GM12878 (cell line): ENCODE data around the gene CLCNKA. TPM values are rescaled to one million over a fixed set of nuclear protein-coding genes. Genes with fewer than 3 reads are reported as not detected.

ENCODE experiments used
- ATAC-seq: fragments of 200-7000 bp; cut with Tn5 transposase; 3 replicates; pipeline ENCODE4 v1.9.1; 2020; ENCODE audit warnings: mild to moderate bottlenecking, moderate library complexity
- BruUV-seq: library from RNA; stranded (reverse); fragments of 400-500 nt; replicated peaks from 2 replicates; lab custom pipeline; 2021; lab: Mats Ljungman, UMichigan
- CTCF ChIA-PET: fragments of 300-600 bp; sonication (Branson Sonifier 250); formaldehyde crosslinking; extraction: SDS; loops from one replicate; lab custom pipeline; 2021; ENCODE audit warnings: inconsistent platforms; lab: Yijun Ruan, JAX
- POLR2A ChIA-PET: fragments of 350-600 bp; formaldehyde crosslinking; extraction: SDS; loops from one replicate; lab custom pipeline; 2021; ENCODE audit warnings: inconsistent platforms; lab: Charles Lee
- RAD21 ChIA-PET: fragments of 300-600 bp; sonication (Branson Sonifier 250); formaldehyde crosslinking; loops from one replicate; lab custom pipeline; 2023; ENCODE audit warnings: antibody characterized with exemption; ENCODE audit not compliant: unreplicated experiment; lab: Charles Lee
- SMC1A ChIA-PET: fragments of 300-600 bp; sonication (Branson Sonifier 250); formaldehyde crosslinking; loops from one replicate; lab custom pipeline; 2023; ENCODE audit not compliant: unreplicated experiment, uncharacterized antibody; lab: Charles Lee
- DNase-seq: peaks from one replicate; pipeline ENCODE4 v3.0.0-alpha.2; 2011; ENCODE audit warnings: low read depth, low spot score
- FAIRE-seq: peaks from 3 replicates; lab custom pipeline; 2011; peaks lifted over from hg19 to GRCh38; lab: Jason Lieb, UNC
- H2AFZ ChIP-seq: 2 replicates; pipeline ENCODE4 v1.6.0; 2011; ENCODE audit warnings: low read depth, low read length, control low read depth; ENCODE audit not compliant: control insufficient read depth
- H3K27ac ChIP-seq: 2 replicates; pipeline ENCODE4 v1.5.1; 2011; ENCODE audit warnings: control low read depth; ENCODE audit not compliant: control insufficient read depth, insufficient read depth
- H3K27me3 ChIP-seq, 2 experiments: replicated peaks in 1 of 2; 2 replicates each; pipeline versions ENCODE4 v1.6.0 to v1.6.1; 2011; ENCODE audit warnings: low read length in 1 of 2; ENCODE audit not compliant: control insufficient read depth in 2 of 2, insufficient read depth in 2 of 2
- H3K36me3 ChIP-seq, 2 experiments: 2 replicates each; pipeline ENCODE4 v1.5.1; 2011; ENCODE audit warnings: low read length in 1 of 2; ENCODE audit not compliant: control insufficient read depth in 2 of 2, insufficient read depth in 2 of 2
- H3K4me1 ChIP-seq: 2 replicates; pipeline ENCODE4 v1.6.1; 2011; ENCODE audit warnings: mild to moderate bottlenecking, low read length, moderate library complexity, mixed read lengths; ENCODE audit not compliant: control insufficient read depth, insufficient read depth
- H3K4me2 ChIP-seq: 2 replicates; pipeline ENCODE4 v1.6.0; 2011; ENCODE audit warnings: control low read depth; ENCODE audit not compliant: control insufficient read depth, insufficient read depth
- H3K4me3 ChIP-seq: fragments of 200-600 bp; sonication (generic); 2 replicates; pipeline ENCODE4 v1.5.1; 2016
- H3K79me2 ChIP-seq: 2 replicates; pipeline ENCODE4 v1.6.0; 2011; ENCODE audit warnings: low read length; ENCODE audit not compliant: control insufficient read depth, insufficient read depth
- H3K9ac ChIP-seq: 2 replicates; pipeline ENCODE4 v1.8.0; 2011; ENCODE audit warnings: low read length, control low read depth, mixed read lengths; ENCODE audit not compliant: control insufficient read depth, insufficient read depth
- H3K9me3 ChIP-seq: replicated peaks from 3 replicates; pipeline ENCODE4 v1.5.1; 2011; ENCODE audit warnings: mild to moderate bottlenecking, low read length; ENCODE audit not compliant: control insufficient read depth, insufficient read depth
- H4K20me1 ChIP-seq: 2 replicates; pipeline ENCODE4 v1.6.0; 2011; ENCODE audit not compliant: control insufficient read depth, insufficient read depth
- ATF7 ChIP-seq: fragments of 450-650 bp; IDR thresholded peaks from 2 replicates; pipeline ENCODE4 v1.6.1; 2016; ENCODE audit warnings: low read depth, mild to moderate bottlenecking
- BHLHE40 ChIP-seq, 2 experiments: fragments of 450-650 bp in 1 of 2; IDR thresholded peaks; 2 replicates each; pipeline ENCODE4 v1.6.1; 2011 to 2017; ENCODE audit warnings: low read depth in 2 of 2, borderline replicate concordance in 1 of 2, improper control_type of control experiment in 1 of 2, low read length in 1 of 2, mild to moderate bottlenecking in 1 of 2
- CREB1 ChIP-seq: IDR thresholded peaks from 2 replicates; pipeline ENCODE4 v1.6.1; 2012; ENCODE audit warnings: low read depth, mild to moderate bottlenecking, inconsistent platforms
- DPF2 ChIP-seq: fragments of 450-650 bp; IDR thresholded peaks from 2 replicates; pipeline ENCODE4 v1.6.1; 2017; ENCODE audit warnings: mild to moderate bottlenecking
- E4F1 ChIP-seq: fragments of 450-650 bp; IDR thresholded peaks from 2 replicates; pipeline ENCODE4 v1.6.1; 2018; ENCODE audit warnings: borderline replicate concordance, mild to moderate bottlenecking; ENCODE audit not compliant: partially characterized antibody
- ESRRA ChIP-seq: IDR thresholded peaks from 2 replicates; pipeline ENCODE4 v1.6.1; 2012; ENCODE audit warnings: mild to moderate bottlenecking, low read length, improper control_type of control experiment
- IKZF2 ChIP-seq, 2 experiments: fragments of 450-650 bp; IDR thresholded peaks; 2 replicates each; pipeline ENCODE4 v1.6.1; 2017; ENCODE audit warnings: mild to moderate bottlenecking in 2 of 2, moderate library complexity in 2 of 2
- POU2F2 ChIP-seq: IDR thresholded peaks from 3 replicates; pipeline ENCODE4 v1.6.1; 2011; ENCODE audit warnings: low read depth, mild to moderate bottlenecking, low read length, borderline replicate concordance
- RCOR1 ChIP-seq: conservative IDR thresholded peaks from 2 replicates; pipeline ENCODE4 v1.6.1; 2012; ENCODE audit warnings: low read depth, low read length, improper control_type of control experiment
- SRF ChIP-seq, 2 experiments: IDR thresholded peaks; 2 replicates each; pipeline ENCODE4 v1.6.1; 2011; ENCODE audit warnings: low read depth in 2 of 2, low read length in 2 of 2, mild to moderate bottlenecking in 1 of 2, moderate library complexity in 1 of 2
- WGBS: methylation state at CpG from one replicate; pipeline ENCODE4 v1.1.6; 2016; ENCODE audit warnings: low lambda C conversion rate; ENCODE audit not compliant: insufficient replicate concordance, insufficient coverage; ENCODE audit errors: missing lambda C conversion rate; 5-methylcytosine and 5-hydroxymethylcytosine counted together
- in situ Hi-C: fragments of 300-500 bp; cut with MboI; formaldehyde crosslinking; loops from 9 replicates; pipeline ENCODE4 v1.14.3; 2018; ENCODE audit warnings: mixed read lengths
- intact Hi-C: fragments of 100-400 bp; cut with micrococcal nuclease; formaldehyde crosslinking; loops from one replicate; pipeline ENCODE4 v1.14.2; 2022; ENCODE audit not compliant: unreplicated experiment
- polyA plus RNA-seq, 11 experiments: library from polyadenylated mRNA; depleted of rRNA in 4 of 11; unstranded in 6 of 11; stranded (reverse) in 5 of 11; fragments of >200 nt; fragmentation: Nextera tagmentation in 4 of 11; fragmentation: Illumina TruSeq in 1 of 11; extraction: Ambion mirVana in 4 of 11; extraction: Trizol in 1 of 11; gene quantifications; 1 replicate in 1 of 11; 2 replicates in 10 of 11; pipeline versions ENCODE4 v1.2.1 to v1.2.3, GENCODE V29; 2011 to 2016; ENCODE audit warnings: inconsistent platforms in 2 of 11, missing spikeins in 2 of 11, low read depth in 1 of 11
- total RNA-seq, 4 experiments: library from RNA; depleted of rRNA in 3 of 4; stranded (reverse); fragments of >200 nt in 3 of 4; fragmentation: Illumina TruSeq in 1 of 4; extraction: Trizol in 1 of 4; gene quantifications; 2 replicates each; pipeline versions ENCODE4 v1.2.1 to v1.2.3, GENCODE V29; 2013 to 2021

CLCNKA gene
- total and polyA plus RNA-seq, 10 of the 15 experiments (the other 5 are each of a cell fraction or from before 2014, with no cell fraction given): 0.02 to 0.15 (median 0.08) TPM; not detected in 6

DNA sequence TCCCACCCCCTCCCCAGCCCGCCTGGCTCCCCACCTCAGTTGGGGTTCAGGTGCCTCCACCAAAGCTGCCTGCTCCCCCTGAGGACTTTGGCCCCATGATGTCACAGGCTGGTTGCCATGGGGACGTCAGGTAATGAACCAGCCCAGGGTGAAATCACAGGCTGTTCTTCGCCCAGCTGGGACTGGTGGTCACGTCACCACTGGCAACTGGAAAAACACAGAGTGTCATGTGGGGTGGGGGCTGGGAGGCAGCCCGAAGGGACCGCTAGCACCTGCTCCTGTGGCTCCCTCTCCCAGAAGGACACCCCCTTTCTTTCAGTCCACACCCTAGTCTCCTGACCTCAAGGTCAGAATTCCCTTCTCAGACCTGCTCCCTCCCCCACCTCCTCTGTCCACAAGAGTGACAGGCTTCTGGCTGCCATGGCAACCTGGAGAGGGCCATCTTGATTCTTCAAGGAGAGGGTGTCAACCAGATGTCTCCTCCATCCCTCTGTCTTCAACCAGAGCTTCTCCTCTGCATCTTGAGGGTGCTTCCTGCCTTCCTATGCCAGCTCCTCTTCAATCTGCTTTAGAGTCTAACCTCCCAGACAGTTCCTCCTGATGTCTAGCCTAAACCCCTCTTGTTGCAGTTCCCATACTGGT is 45.4 kb downstream of the CLCNKA start (continued):
- TF ChIP-seq ATF7 (peak; percentile 75), DPF2 (0 out of 2 replicates have a peak, but pooled peaks have one; percentile 26), BHLHE40 (IDR thresholded peaks at IDR 0.05; ENCODE audit: borderline replicate concordance in 1 of 2, low read depth in 2 of 2, low read length in 1 of 2) (peak in 1 of 2 experiments; percentile 34; a peak in 1 of 4 replicates), SRF (IDR thresholded peaks at IDR 0.05; ENCODE audit: low read depth in 2 of 2, low read length in 2 of 2) (no peak), RCOR1 (no peak), IKZF2 (IDR thresholded peaks at IDR 0.05) (peak in 1 of 2 experiments; percentile 40; a peak in 2 of 4 replicates), CREB1 (no peak)

- FAIRE-seq: no peak
- SMC1A ChIA-PET: interaction anchor here (1.2 kb wide), 1 partner anchor 272 kb away, joined by 3 read pairs; no protein-coding TSS in a partner anchor
- in situ Hi-C loops: no loop called here
These were observed 46.1 kb downstream of the CLCNKA start for GRCh38 chr1:16067933-16068332.

More at GRCh38 chr1:16067933-16068332, 46.1 kb downstream of the CLCNKA start:
- Histone ChIP-seq H3K36me3 (no peaks in the 10 kb centered on the region), H3K4me1 (no peaks in the 10 kb centered on the region), H3K9me3 (no peaks in the 10 kb centered on the region), H3K79me2 (no peaks in the 10 kb centered on the region), H3K27me3 (peaks cover 0 to 2% of the 10 kb centered on the region in 2 experiments; a peak in 3 of 4 replicates), H3K4me2 (no peak overlapping the region), H3K4me3 (no peak overlapping the region), H2AFZ (no peak overlapping the region), H3K9ac (no peak overlapping the region), H4K20me1 (no peaks in the 10 kb centered on the region), H3K27ac (no peak overlapping the region)
- CTCF ChIA-PET: interaction anchor here (0.7 to 5.7 kb wide), 6 partner anchors 11 to 121 kb away, joined by 3 to 42 read pairs (median 4); no protein-coding TSS in a partner anchor
- 52% methylated on average over 13 of the region's 13 CpGs for WGBS
- ATAC-seq: no peak
- RAD21 ChIA-PET: no interaction called here
- TF ChIP-seq E4F1 (no peak), POU2F2 (no peak), ESRRA (no peak), ATF7 (no peak)
- BruUV-seq: no TSS peak
- intact Hi-C loops: no loop called here
- POLR2A ChIA-PET: interaction anchor here (0.5 to 1.1 kb wide), 2 partner anchors 169 to 288 kb away, joined by 3 to 4 read pairs; partner anchors contain the start of gene CPLANE2
- no peak for DNase-seq
